Measurements from ENCODE around the gene DNER. TPM values are rescaled to one million over a fixed set of nuclear protein-coding genes. Genes with fewer than 3 reads are reported as not detected.

DNER gene
- total RNA-seq, 1 donor from 2014 or later: 86.7 TPM

- no peak for DNase-seq
These were observed 379.0 kb downstream of the DNER start for GRCh38 chr2:229335330-229335729.

- no peak for DNase-seq
These were observed 383.4 kb downstream of the DNER start for GRCh38 chr2:229330952-229331351.

DNA sequence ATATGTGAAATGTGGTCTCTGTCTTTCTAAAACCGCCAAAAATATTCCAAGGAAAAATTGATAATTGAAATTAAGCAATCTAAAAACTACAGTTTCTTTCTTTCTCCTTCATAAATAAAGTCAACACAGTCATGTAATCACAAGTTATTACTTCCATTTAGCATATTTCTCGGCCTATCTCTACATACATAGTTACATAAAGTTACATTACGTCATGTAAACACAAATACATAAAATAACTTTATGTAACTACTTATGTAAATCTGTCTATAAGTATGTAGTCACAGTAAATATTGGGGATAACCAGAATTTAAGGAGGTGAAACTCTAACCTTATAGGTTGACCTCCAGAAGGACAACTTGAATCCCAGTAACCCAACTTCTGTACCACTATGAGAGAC is 394.8 kb downstream of the DNER start:
- DNase-seq: no peak

DNA sequence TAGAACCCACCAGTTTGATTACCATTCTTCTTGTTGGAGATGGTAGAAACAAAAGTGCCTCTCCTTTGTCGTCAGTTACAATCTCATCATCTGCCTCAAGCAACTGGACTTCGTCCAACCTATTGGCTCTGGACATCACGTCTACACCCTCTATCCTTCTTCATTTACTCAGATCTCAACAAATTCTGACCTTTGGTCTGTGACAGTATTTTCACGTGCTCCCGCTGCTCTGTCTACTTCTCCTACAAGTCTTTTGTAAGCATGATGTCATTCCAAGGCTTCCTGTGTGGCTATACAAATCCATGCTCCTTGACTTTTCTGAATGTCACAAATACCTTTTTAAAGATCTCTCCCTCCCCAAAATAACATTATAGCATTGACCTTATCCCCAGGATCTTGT is 400.2 kb downstream of the DNER start:
- DNase-seq: no peak

- no peak for DNase-seq
These were observed 400.8 kb downstream of the DNER start for GRCh38 chr2:229313591-229313990.

Small RNAs within 50 kb of the gene (small RNA-seq; reads per million reads assigned to genes)
- gene RNU7-9P: not detected

Other genes with a start within 250 kb of the DNER start
- gene TRIP12, start 207.5 kb upstream of the DNER start, total RNA-seq: 187 TPM
- 6.2 TPM for gene FBXO36, start 207.9 kb upstream of the DNER start, total RNA-seq